SK-N-SH (cell line): ENCODE results near the gene GNPAT. TPM values are rescaled to one million over a fixed set of nuclear protein-coding genes. Genes with fewer than 3 reads are reported as not detected.

Experiments used
- CTCF ChIA-PET: fragments of 300-600, 350-600 bp; formaldehyde crosslinking; extraction: SDS; loops from one replicate; lab custom pipeline; 2021; lab: Yijun Ruan, JAX
- POLR2A ChIA-PET: fragments of 350-600 bp; sonication (Branson Sonifier 250); formaldehyde crosslinking; extraction: SDS; loops from one replicate; lab custom pipeline; 2020; ENCODE audit warnings: antibody characterized with exemption, inconsistent platforms; lab: Yijun Ruan, JAX
- DNase-seq: peaks from one replicate; pipeline ENCODE4 v3.0.0; 2012
- H2AFZ ChIP-seq: fragments of 200-600 bp; sonication (generic); 2 replicates; pipeline ENCODE4 v1.8.1; 2016; ENCODE audit warnings: antibody characterized with exemption, mild to moderate bottlenecking, low read depth
- H3F3A ChIP-seq: fragments of 200-600 bp; sonication (generic); replicated peaks from 2 replicates; pipeline ENCODE3; 2016; ENCODE audit warnings: antibody characterized with exemption, mild to moderate bottlenecking; ENCODE audit not compliant: insufficient read depth
- H3K27ac ChIP-seq, 2 experiments: fragments of 200-500 bp in 1 of 2; fragments of 200-600 bp in 1 of 2; sonication (Bioruptor generic) in 1 of 2; sonication (generic), shearing (Covaris generic) in 1 of 2; 2 replicates each; pipeline versions ENCODE4 v1.5.1 to v1.6.1; 2014 to 2016; ENCODE audit warnings: low read depth in 2 of 2, inconsistent platforms in 1 of 2, low read length in 1 of 2, mild to moderate bottlenecking in 1 of 2, mixed read lengths in 1 of 2
- H3K27me3 ChIP-seq: fragments of 200-600 bp; sonication (generic), shearing (Covaris generic); 2 replicates; pipeline ENCODE4 v1.6.1; 2016; ENCODE audit warnings: mixed run types; ENCODE audit not compliant: insufficient read depth
- H3K36me3 ChIP-seq, 2 experiments: fragments of 200-500 bp in 1 of 2; fragments of 200-600 bp in 1 of 2; sonication (Bioruptor generic) in 1 of 2; sonication (generic) in 1 of 2; replicated peaks in 1 of 2; 2 replicates each; pipeline versions ENCODE3 to v1.5.1; 2014 to 2016; ENCODE audit warnings: low read length in 1 of 2, mild to moderate bottlenecking in 1 of 2; ENCODE audit not compliant: insufficient read depth in 2 of 2, control insufficient read depth in 1 of 2
- H3K4me1 ChIP-seq, 2 experiments: fragments of 200-500 bp in 1 of 2; fragments of 200-600 bp in 1 of 2; sonication (Bioruptor generic) in 1 of 2; sonication (generic), shearing (Covaris generic) in 1 of 2; 2 replicates each; pipeline versions ENCODE4 v1.5.1 to v1.6.1; 2014 to 2016; ENCODE audit warnings: low read depth in 1 of 2, low read length in 1 of 2, mixed run types in 1 of 2; ENCODE audit not compliant: insufficient read depth in 2 of 2, control insufficient read depth in 1 of 2
- H3K4me2 ChIP-seq: fragments of 200-600 bp; sonication (generic), shearing (Covaris generic); 2 replicates; pipeline ENCODE4 v1.6.1; 2017; ENCODE audit warnings: mixed run types
- H3K4me3 ChIP-seq, 2 experiments: fragments of 200-500 bp in 1 of 2; fragments of 200-600 bp in 1 of 2; sonication (Bioruptor generic) in 1 of 2; sonication (generic), shearing (Covaris generic) in 1 of 2; 2 replicates each; pipeline versions ENCODE4 v1.5.1 to v1.8.1; 2014 to 2016; ENCODE audit warnings: low read depth in 2 of 2, inconsistent platforms in 1 of 2, low read length in 1 of 2, mild to moderate bottlenecking in 1 of 2, mixed read lengths in 1 of 2, moderate library complexity in 1 of 2
- H3K79me2 ChIP-seq: fragments of 200-600 bp; sonication (generic); 2 replicates; pipeline ENCODE4 v1.8.1; 2017; ENCODE audit warnings: mild to moderate bottlenecking; ENCODE audit not compliant: insufficient read depth
- H3K9ac ChIP-seq: fragments of 200-600 bp; sonication (generic); 2 replicates; pipeline ENCODE4 v1.6.1; 2017; ENCODE audit warnings: mixed run types
- H3K9me2 ChIP-seq: fragments of 200-600 bp; sonication (generic); 2 replicates; pipeline ENCODE4 v1.6.1; 2017; ENCODE audit warnings: mixed run types
- H3K9me3 ChIP-seq: fragments of 200-600 bp; sonication (generic); 2 replicates; pipeline ENCODE4 v1.6.1; 2017; ENCODE audit warnings: mixed run types, mild to moderate bottlenecking, moderate library complexity
- H4K20me1 ChIP-seq: fragments of 200-600 bp; sonication (generic); 2 replicates; pipeline ENCODE4 v1.6.1; 2017; ENCODE audit warnings: mild to moderate bottlenecking, mixed run types; ENCODE audit not compliant: insufficient read depth
- CTCF ChIP-seq: fragments of 200-600 bp; sonication (generic); IDR thresholded peaks from 2 replicates; pipeline ENCODE4 v1.6.1; 2017; ENCODE audit warnings: antibody characterized with exemption, mild to moderate bottlenecking, moderate library complexity
- FOXJ3 ChIP-seq: sonication (generic); formaldehyde crosslinking; IDR thresholded peaks from 2 replicates; pipeline ENCODE4 v1.5.1; 2020; ENCODE audit warnings: mild to moderate bottlenecking, missing genetic modification reagents
- FOXM1 ChIP-seq: IDR thresholded peaks from 2 replicates; pipeline ENCODE4 v1.4.0; 2012; ENCODE audit warnings: low read depth, mild to moderate bottlenecking
- GABPA ChIP-seq: IDR thresholded peaks from 2 replicates; pipeline ENCODE4 v1.4.0; 2012; ENCODE audit warnings: low read depth, mild to moderate bottlenecking
- IRF3 ChIP-seq: fragments of 150-350 bp; IDR thresholded peaks from 2 replicates; pipeline ENCODE4 v1.6.1; 2016; ENCODE audit warnings: mild to moderate bottlenecking, low read depth, low read length
- JUND ChIP-seq: IDR thresholded peaks from 2 replicates; pipeline ENCODE4 v1.4.0; 2012
- MAX ChIP-seq: IDR thresholded peaks from 2 replicates; pipeline ENCODE4 v1.4.0; 2012; ENCODE audit warnings: low read depth
- MEF2A ChIP-seq: IDR thresholded peaks from 2 replicates; pipeline ENCODE4 v1.4.0; 2012; ENCODE audit warnings: low read depth, borderline replicate concordance
- NFIC ChIP-seq: IDR thresholded peaks from 2 replicates; pipeline ENCODE4 v1.4.0; 2012; ENCODE audit warnings: borderline replicate concordance
- POLR2AphosphoS5 ChIP-seq: IDR thresholded peaks from 2 replicates; pipeline ENCODE4 v1.6.1; 2012; ENCODE audit warnings: low read depth, low read length
- RAD21 ChIP-seq: IDR thresholded peaks from 2 replicates; pipeline ENCODE4 v1.6.1; 2012; ENCODE audit warnings: mild to moderate bottlenecking, low read length
- RCOR1 ChIP-seq: fragments of 150-350 bp; IDR thresholded peaks from 2 replicates; pipeline ENCODE4 v1.6.1; 2017; ENCODE audit warnings: antibody characterized with exemption, low read length
- RFX5 ChIP-seq: IDR thresholded peaks from 2 replicates; pipeline ENCODE4 v1.6.1; 2012; ENCODE audit warnings: mild to moderate bottlenecking, improper control_type of control experiment, low read length
- SMC3 ChIP-seq: IDR thresholded peaks from 2 replicates; pipeline ENCODE4 v1.6.1; 2012; ENCODE audit warnings: low read depth, low read length, improper control_type of control experiment
- TAF1 ChIP-seq: IDR thresholded peaks from 2 replicates; pipeline ENCODE4 v1.6.1; 2012; ENCODE audit warnings: low read depth, mild to moderate bottlenecking, low read length, moderate library complexity, borderline replicate concordance
- USF1 ChIP-seq: IDR thresholded peaks from 2 replicates; pipeline ENCODE4 v1.4.0; 2012; ENCODE audit warnings: low read depth, borderline replicate concordance
- YY1 ChIP-seq: IDR thresholded peaks from 2 replicates; pipeline ENCODE4 v1.4.0; 2012; ENCODE audit warnings: low read depth, mild to moderate bottlenecking
- WGBS: methylation state at CpG from one replicate; pipeline ENCODE4 v1.1.6; 2017; ENCODE audit warnings: low lambda C conversion rate; 5-methylcytosine and 5-hydroxymethylcytosine counted together
- polyA plus RNA-seq, 3 experiments: library from polyadenylated mRNA; depleted of rRNA; stranded (reverse); fragments of >200 nt; gene quantifications; 2 replicates each; pipeline ENCODE4 v1.2.3, GENCODE V29; 2012

GNPAT gene
- polyA plus RNA-seq, 1 of the 3 experiments (the other 2 are of a cell fraction): 14.7 TPM

- H3K9me3 ChIP-seq: no peaks in the 10 kb centered on the region
- WGBS: 81% methylated on average over 29 of the region's 44 CpGs
- POLR2A ChIA-PET: no interaction called here
Observed at GRCh38 chr1:231317306-231318014, 76.4 kb downstream of the GNPAT start.

GRCh38 chr1:231318015-231318355 lies 77.0 kb downstream of the GNPAT start:
- WGBS: 88% methylated on average over 15 of the region's 15 CpGs
- TF ChIP-seq USF1 (no peak), GABPA (no peak), FOXM1 (no peak), TAF1 (no peak), YY1 (no peak), CTCF (no peak)

More at GRCh38 chr1:231317306-231318014, 76.4 kb downstream of the GNPAT start:
- no peaks in the 10 kb centered on the region for H3K4me1 ChIP-seq
- H3K27ac ChIP-seq: no peak overlapping the region
- H3K36me3 ChIP-seq: no peaks in the 10 kb centered on the region
- no peak overlapping the region for H3K9ac ChIP-seq
- no peaks in the 10 kb centered on the region for H3F3A ChIP-seq
- H2AFZ ChIP-seq: no peak overlapping the region
- H3K79me2 ChIP-seq: no peaks in the 10 kb centered on the region
- no peaks in the 10 kb centered on the region for H3K27me3 ChIP-seq
- no peak overlapping the region for H3K4me3 ChIP-seq
- no peak for TF ChIP-seq RFX5
- no peak for TF ChIP-seq MEF2A
- TF ChIP-seq SMC3: no peak
- no peak for TF ChIP-seq JUND
- TF ChIP-seq POLR2AphosphoS5: no peak
- no peak for TF ChIP-seq IRF3
- no peak for TF ChIP-seq RCOR1
- TF ChIP-seq FOXJ3 (CRISPR knock-in tag): no peak
- no peak for TF ChIP-seq MAX
- no peak for TF ChIP-seq YY1
- TF ChIP-seq RAD21: no peak
- TF ChIP-seq NFIC: no peak
- TF ChIP-seq FOXM1: no peak
- no peaks in the 10 kb centered on the region for H3K9me2 ChIP-seq
- no peak for DNase-seq
- no peak overlapping the region for H3K4me2 ChIP-seq
- CTCF ChIA-PET: interaction anchor here (0.7 kb wide), 1 partner anchor 55 kb away, joined by 3 read pairs; no protein-coding TSS in a partner anchor
- no peaks in the 10 kb centered on the region for H4K20me1 ChIP-seq

More at GRCh38 chr1:231318015-231318355, 77.0 kb downstream of the GNPAT start:
- no peak overlapping the region for H3K27ac ChIP-seq
- ChIA-PET POLR2A (no interaction called here), CTCF (no interaction called here)
- H3K4me2 ChIP-seq: no peak overlapping the region
- H3K36me3 ChIP-seq: no peaks in the 10 kb centered on the region
- no peaks in the 10 kb centered on the region for H3K9me2 ChIP-seq
- no peaks in the 10 kb centered on the region for H3K4me1 ChIP-seq
- H2AFZ ChIP-seq: no peak overlapping the region
- no peaks in the 10 kb centered on the region for H4K20me1 ChIP-seq
- no peak overlapping the region for H3K9ac ChIP-seq
- no peaks in the 10 kb centered on the region for H3K27me3 ChIP-seq
- no peaks in the 10 kb centered on the region for H3F3A ChIP-seq
- no peak for DNase-seq
- H3K9me3 ChIP-seq: no peaks in the 10 kb centered on the region
- no peaks in the 10 kb centered on the region for H3K79me2 ChIP-seq
- H3K4me3 ChIP-seq: no peak overlapping the region
